HepG2 (cell line): ENCODE data around the gene FAM240A. TPM values are rescaled to one million over a fixed set of nuclear protein-coding genes. Genes with fewer than 3 reads are reported as not detected.

Experiments used
- ATAC-seq: fragments of 200-7000 bp; cut with Tn5 transposase; 3 replicates; pipeline ENCODE4 v1.9.1; 2020; ENCODE audit warnings: mild to moderate bottlenecking, moderate library complexity
- BruUV-seq: library from RNA; stranded (reverse); fragments of 400-500 nt; replicated peaks from 2 replicates; lab custom pipeline; 2021; lab: Mats Ljungman, UMichigan
- CTCF ChIA-PET: fragments of 300-600 bp; formaldehyde crosslinking; extraction: SDS; loops from one replicate; lab custom pipeline; 2021; ENCODE audit warnings: low total read pairs, inconsistent platforms, low intra/inter-chr PET ratio; lab: Yijun Ruan, JAX
- POLR2A ChIA-PET: fragments of 350-600 bp; sonication (Branson Sonifier 250); formaldehyde crosslinking; loops from one replicate; lab custom pipeline; 2020; ENCODE audit warnings: antibody characterized with exemption, inconsistent platforms; lab: Yijun Ruan, JAX
- DNase-seq: peaks from one replicate; pipeline ENCODE4 v3.0.0-alpha.2; 2015; ENCODE audit warnings: low spot score
- FAIRE-seq: peaks from 3 replicates; lab custom pipeline; 2011; peaks lifted over from hg19 to GRCh38; lab: Jason Lieb, UNC
- H2AFZ ChIP-seq: one replicate; pipeline ENCODE4 v1.6.1; 2011; ENCODE audit warnings: low read length, inconsistent platforms
- H3K27ac ChIP-seq: fragments of 300-600 bp; 3 replicates; pipeline ENCODE4 v1.8.0; 2011; ENCODE audit warnings: mixed run types, mild to moderate bottlenecking, mixed read lengths, low read length, inconsistent platforms; ENCODE audit not compliant: insufficient read depth; ENCODE audit errors: extremely low read length
- H3K27me3 ChIP-seq, 2 experiments: fragments of 200-600 bp in 1 of 2; 2 replicates in 1 of 2; 3 replicates in 1 of 2; pipeline versions ENCODE4 v1.6.0 to v1.8.0; 2011; ENCODE audit warnings: low read length in 2 of 2, mild to moderate bottlenecking in 2 of 2, moderate library complexity in 2 of 2, inconsistent platforms in 1 of 2; ENCODE audit not compliant: insufficient read depth in 2 of 2, control insufficient read depth in 1 of 2
- H3K36me3 ChIP-seq, 2 experiments: fragments of 200-600 bp in 1 of 2; replicated peaks in 1 of 2; 2 replicates in 1 of 2; 3 replicates in 1 of 2; pipeline versions ENCODE4 v1.5.1 to v1.8.0; 2011; ENCODE audit warnings: low read length in 2 of 2, inconsistent platforms in 1 of 2; ENCODE audit not compliant: insufficient read depth in 2 of 2, control insufficient read depth in 1 of 2
- H3K4me1 ChIP-seq: 2 replicates; pipeline ENCODE4 v1.5.1; 2012; ENCODE audit warnings: low read length, inconsistent platforms; ENCODE audit not compliant: insufficient read depth
- H3K4me2 ChIP-seq: 2 replicates; pipeline ENCODE4 v1.6.0; 2011; ENCODE audit warnings: low read depth, low read length, inconsistent platforms
- H3K4me3 ChIP-seq, 3 experiments: fragments of 200-600 bp in 1 of 3; sonication (generic), shearing (Covaris generic) in 1 of 3; replicated peaks in 1 of 3; 2 replicates each; pipeline ENCODE4 v1.5.1; 2011 to 2016; ENCODE audit warnings: low read length in 3 of 3, inconsistent platforms in 2 of 3, low read depth in 2 of 3, mild to moderate bottlenecking in 2 of 3, control low read depth in 1 of 3, mixed read lengths in 1 of 3; ENCODE audit not compliant: insufficient read depth in 1 of 3
- H3K79me2 ChIP-seq: one replicate; pipeline ENCODE4 v1.6.1; 2011; ENCODE audit warnings: low read length, inconsistent platforms; ENCODE audit not compliant: insufficient read depth
- H3K9ac ChIP-seq: 2 replicates; pipeline ENCODE4 v1.6.0; 2011; ENCODE audit warnings: mild to moderate bottlenecking, low read depth, low read length, inconsistent platforms; ENCODE audit not compliant: insufficient read depth
- H3K9me3 ChIP-seq: 2 replicates; pipeline ENCODE4 v1.5.1; 2012; ENCODE audit warnings: mild to moderate bottlenecking, low read length
- H4K20me1 ChIP-seq: 2 replicates; pipeline ENCODE4 v1.6.0; 2011; ENCODE audit warnings: inconsistent platforms, mild to moderate bottlenecking, low read length, moderate library complexity; ENCODE audit not compliant: insufficient read depth
- ATF1 ChIP-seq: IDR thresholded peaks from 2 replicates; pipeline ENCODE4 v1.6.1; 2016; ENCODE audit warnings: mild to moderate bottlenecking, control low read depth
- CBFB ChIP-seq: sonication (generic); formaldehyde crosslinking; IDR thresholded peaks from 2 replicates; pipeline ENCODE4 v1.4.0; 2020; ENCODE audit warnings: missing genetic modification reagents
- ESRRA ChIP-seq: sonication (generic); formaldehyde crosslinking; IDR thresholded peaks from 2 replicates; pipeline ENCODE4 v1.5.1; 2020; ENCODE audit warnings: mild to moderate bottlenecking, low read depth, missing genetic modification reagents
- HDAC1 ChIP-seq: sonication (generic); formaldehyde crosslinking; IDR thresholded peaks from 2 replicates; pipeline ENCODE4 v1.5.1; 2020; ENCODE audit warnings: mild to moderate bottlenecking, missing genetic modification reagents
- NFATC3 ChIP-seq: sonication (generic); formaldehyde crosslinking; IDR thresholded peaks from 2 replicates; pipeline ENCODE4 v1.5.1; 2020; ENCODE audit warnings: mild to moderate bottlenecking, missing genetic modification reagents
- NFIB ChIP-seq: sonication (generic); formaldehyde crosslinking; IDR thresholded peaks from 2 replicates; pipeline ENCODE4 v1.9.0; 2021; ENCODE audit warnings: missing genetic modification reagents, mild to moderate bottlenecking, borderline replicate concordance
- NFIC ChIP-seq: IDR thresholded peaks from 2 replicates; pipeline ENCODE4 v1.6.1; 2012; ENCODE audit warnings: mild to moderate bottlenecking, low read length, inconsistent platforms
- PHF8 ChIP-seq: sonication (generic); formaldehyde crosslinking; IDR thresholded peaks from 2 replicates; pipeline ENCODE4 v1.5.0; 2020; ENCODE audit warnings: missing genetic modification reagents
- PITX1 ChIP-seq: sonication (generic); formaldehyde crosslinking; IDR thresholded peaks from 2 replicates; pipeline ENCODE4 v1.5.1; 2020; ENCODE audit warnings: mild to moderate bottlenecking, missing genetic modification reagents
- PLRG1 ChIP-seq: fragments of 450-650 bp; conservative IDR thresholded peaks from 2 replicates; pipeline ENCODE4 v1.6.1; 2016
- SOX6 ChIP-seq, 2 experiments: fragments of 450-650 bp in 1 of 2; sonication (generic) in 1 of 2; formaldehyde crosslinking in 1 of 2; IDR thresholded peaks; 2 replicates each; pipeline versions ENCODE4 v1.4.0 to v1.6.1; 2017 to 2020; ENCODE audit warnings: antibody characterized with exemption in 1 of 2, mild to moderate bottlenecking in 1 of 2, missing genetic modification reagents in 1 of 2
- SP4 ChIP-seq: sonication (generic); formaldehyde crosslinking; IDR thresholded peaks from 2 replicates; pipeline ENCODE4 v1.8.1; 2023; ENCODE audit warnings: mild to moderate bottlenecking, missing genetic modification reagents
- TAF15 ChIP-seq: fragments of 200-400 bp; formaldehyde crosslinking; IDR thresholded peaks from one replicate; pipeline ENCODE4 v1.6.1; 2018; ENCODE audit warnings: mild to moderate bottlenecking, low read depth, low read length; ENCODE audit not compliant: poor library complexity, severe bottlenecking
- THAP8 ChIP-seq: sonication (generic); formaldehyde crosslinking; IDR thresholded peaks from 2 replicates; pipeline ENCODE4 v1.5.1; 2020; ENCODE audit warnings: missing genetic modification reagents, mild to moderate bottlenecking, borderline replicate concordance
- ZBTB7B ChIP-seq: sonication (generic); formaldehyde crosslinking; IDR thresholded peaks from 2 replicates; pipeline ENCODE4 v1.4.0; 2020; ENCODE audit warnings: missing genetic modification reagents
- ZFP36L1 ChIP-seq: sonication (generic); formaldehyde crosslinking; IDR thresholded peaks from 2 replicates; pipeline ENCODE4 v1.8.0; 2022; ENCODE audit warnings: mild to moderate bottlenecking, missing genetic modification reagents, moderate library complexity
- ZNF251 ChIP-seq: sonication (generic); formaldehyde crosslinking; IDR thresholded peaks from 2 replicates; pipeline ENCODE4 v1.9.0; 2021; ENCODE audit warnings: mild to moderate bottlenecking, missing genetic modification reagents
- WGBS: methylation state at CpG from one replicate; pipeline ENCODE4 v1.1.6; 2017; ENCODE audit warnings: low lambda C conversion rate; 5-methylcytosine and 5-hydroxymethylcytosine counted together
- in situ Hi-C: cut with HindIII; loops from 2 replicates; pipeline ENCODE4 v1.10.0; 2017; ENCODE audit warnings: low pct_unique_long_range_greater_than_20kb; ENCODE audit not compliant: extremely low pct_ligation_motif_present
- intact Hi-C: fragments of 100-400 bp; cut with micrococcal nuclease; formaldehyde crosslinking; loops from one replicate; pipeline ENCODE4 v1.10.0; 2022; ENCODE audit not compliant: unreplicated experiment
- polyA plus RNA-seq, 8 experiments: library from polyadenylated mRNA; depleted of rRNA in 3 of 8; stranded (reverse) in 7 of 8; unstranded in 1 of 8; fragments of >200 nt; fragmentation: Illumina TruSeq in 4 of 8; extraction: Trizol in 4 of 8; gene quantifications; 2 replicates each; pipeline versions ENCODE4 v1.2.1 to v1.2.3, GENCODE V29; 2011 to 2016; ENCODE audit warnings: low read depth in 4 of 8, missing spikeins in 1 of 8, mixed read lengths in 1 of 8; ENCODE audit not compliant: insufficient read depth in 1 of 8
- total RNA-seq, 5 experiments: library from RNA; depleted of rRNA; stranded (reverse); fragments of >200 nt; fragmentation: Illumina TruSeq; extraction: Trizol; gene quantifications; 2 replicates each; pipeline ENCODE4 v1.2.3, GENCODE V29; 2016; ENCODE audit warnings: low read depth in 1 of 5
- TF ChIP-seq, protein P1 (sequence below): sonication (generic); formaldehyde crosslinking; IDR thresholded peaks from 2 replicates; pipeline ENCODE4 v1.5.0; 2020; ENCODE audit warnings: mild to moderate bottlenecking, missing genetic modification reagents
- TF ChIP-seq, protein P2 (sequence below): IDR thresholded peaks from 2 replicates; pipeline ENCODE4 v1.6.1; 2016; ENCODE audit warnings: missing biosample characterization, missing genetic modification reagents, low read depth

The FAM240A gene
- total and polyA plus RNA-seq, 2 of the 13 experiments (the other 11 are each of a cell fraction or from before 2014, with no cell fraction given), result not detected

GRCh38 chr3:46673151-46674030 is 61.1 kb downstream of the FAM240A start:
- no peak for DNase-seq
- POLR2A ChIA-PET, result no interaction called here

More at GRCh38 chr3:46673151-46674030, 61.1 kb downstream of the FAM240A start:
- Histone ChIP-seq H3K79me2 (no peaks in the 10 kb centered on the region), H3K36me3 (no peaks in the 10 kb centered on the region), H3K27ac (no peak overlapping the region), H3K4me3 (no peak overlapping the region), H2AFZ (no peak overlapping the region), H3K27me3 (peaks cover 0 to 30% of the 10 kb centered on the region in 2 experiments; a peak in 4 of 5 replicates), H3K4me2 (no peak overlapping the region), H3K9ac (no peak overlapping the region), H3K9me3 (no peaks in the 10 kb centered on the region), H3K4me1 (no peaks in the 10 kb centered on the region), H4K20me1 (no peaks in the 10 kb centered on the region)
- in situ Hi-C loops, result no loop called here
- FAIRE-seq (no peak), ATAC-seq (no peak)
- WGBS, result 38% methylated on average over 7 of the region's 10 CpGs
- BruUV-seq, result no TSS peak
- CTCF ChIA-PET, result no interaction called here
- TF ChIP-seq ZFP36L1 (CRISPR knock-in tag), result no peak
- TF ChIP-seq SOX6 (IDR thresholded peaks at IDR 0.05), result no peak
- no peak for TF ChIP-seq SOX6 (CRISPR knock-in tag; IDR thresholded peaks at IDR 0.05)
- no peak for TF ChIP-seq ATF1 (CRISPR knock-in tag)
- TF ChIP-seq NFIB (CRISPR knock-in tag), result no peak
- TF ChIP-seq TAF15, result no peak
- TF ChIP-seq, protein P1, sequence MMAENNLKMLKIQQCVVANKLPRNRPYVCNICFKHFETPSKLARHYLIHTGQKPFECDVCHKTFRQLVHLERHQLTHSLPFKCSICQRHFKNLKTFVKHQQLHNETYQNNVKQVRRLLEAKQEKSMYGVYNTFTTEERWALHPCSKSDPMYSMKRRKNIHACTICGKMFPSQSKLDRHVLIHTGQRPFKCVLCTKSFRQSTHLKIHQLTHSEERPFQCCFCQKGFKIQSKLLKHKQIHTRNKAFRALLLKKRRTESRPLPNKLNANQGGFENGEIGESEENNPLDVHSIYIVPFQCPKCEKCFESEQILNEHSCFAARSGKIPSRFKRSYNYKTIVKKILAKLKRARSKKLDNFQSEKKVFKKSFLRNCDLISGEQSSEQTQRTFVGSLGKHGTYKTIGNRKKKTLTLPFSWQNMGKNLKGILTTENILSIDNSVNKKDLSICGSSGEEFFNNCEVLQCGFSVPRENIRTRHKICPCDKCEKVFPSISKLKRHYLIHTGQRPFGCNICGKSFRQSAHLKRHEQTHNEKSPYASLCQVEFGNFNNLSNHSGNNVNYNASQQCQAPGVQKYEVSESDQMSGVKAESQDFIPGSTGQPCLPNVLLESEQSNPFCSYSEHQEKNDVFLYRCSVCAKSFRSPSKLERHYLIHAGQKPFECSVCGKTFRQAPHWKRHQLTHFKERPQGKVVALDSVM (CRISPR knock-in tag), result no peak
- no peak for TF ChIP-seq PLRG1
- TF ChIP-seq ZNF251 (CRISPR knock-in tag), result no peak
- no peak for TF ChIP-seq THAP8 (CRISPR knock-in tag)
- TF ChIP-seq SP4 (CRISPR knock-in tag), result no peak
- no peak for TF ChIP-seq HDAC1 (CRISPR knock-in tag)
- no peak for TF ChIP-seq PITX1 (CRISPR knock-in tag)
- TF ChIP-seq NFATC3 (CRISPR knock-in tag), result no peak
- TF ChIP-seq NFIC, result no peak
- TF ChIP-seq CBFB, result no peak
- no peak for TF ChIP-seq PHF8 (CRISPR knock-in tag)
- TF ChIP-seq, protein P2, sequence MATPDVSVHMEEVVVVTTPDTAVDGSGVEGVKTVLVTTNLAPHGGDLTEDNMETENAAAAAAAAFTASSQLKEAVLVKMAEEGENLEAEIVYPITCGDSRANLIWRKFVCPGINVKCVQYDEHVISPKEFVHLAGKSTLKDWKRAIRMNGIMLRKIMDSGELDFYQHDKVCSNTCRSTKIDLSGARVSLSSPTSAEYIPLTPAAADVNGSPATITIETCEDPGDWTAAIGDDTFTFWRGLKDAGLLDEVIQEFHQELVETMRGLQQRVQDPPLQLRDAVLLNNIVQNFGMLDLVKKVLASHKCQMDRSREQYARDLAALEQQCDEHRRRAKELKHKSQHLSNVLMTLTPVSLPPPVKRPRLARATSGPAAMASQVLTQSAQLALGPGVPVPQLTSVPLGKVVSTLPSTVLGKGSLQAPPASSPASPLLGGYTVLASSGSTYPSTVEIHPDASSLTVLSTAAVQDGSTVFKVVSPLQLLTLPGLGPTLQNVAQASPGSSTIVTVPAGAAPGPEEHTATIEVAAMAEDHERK, result no peak
- TF ChIP-seq ZBTB7B (CRISPR knock-in tag), result no peak
- TF ChIP-seq ESRRA (CRISPR knock-in tag), result no peak
- intact Hi-C loops, result no loop called here
